GM19193 (cell line): ENCODE measurements around the gene CXorf38.

Source experiments
- POLR2A ChIP-seq: IDR thresholded peaks from 4 replicates; pipeline ENCODE4 v1.6.1; 2011; ENCODE audit not compliant: insufficient read depth, insufficient read length; ENCODE audit errors: extremely low read depth

CXorf38 gene

GRCh38 chrX:40647307-40648197 lies at the start of gene CXorf38:
TSS of gene CXorf38 (minus strand) at chrX:40647561. CDS start at chrX:40647520, 41 bp downstream.
- peak; percentile 80 for TF ChIP-seq POLR2A

GRCh38 chrX:40694802-40695201 lies 47.4 kb upstream of the CXorf38 start:
- no peak for TF ChIP-seq POLR2A

- no peak for TF ChIP-seq POLR2A
Measured at GRCh38 chrX:40688929-40689328, 41.6 kb upstream of the CXorf38 start.

- TF ChIP-seq POLR2A = no peak
Measured at GRCh38 chrX:40687169-40687568, 39.8 kb upstream of the CXorf38 start.

GRCh38 chrX:40685362-40685918 lies 38.1 kb upstream of the CXorf38 start:
- TF ChIP-seq POLR2A = no peak

- no peak for TF ChIP-seq POLR2A
Measured at GRCh38 chrX:40684092-40684491, 36.7 kb upstream of the CXorf38 start.

GRCh38 chrX:40683245-40683644 lies 35.9 kb upstream of the CXorf38 start:
- no peak for TF ChIP-seq POLR2A

GRCh38 chrX:40671126-40671525 lies 23.8 kb upstream of the CXorf38 start:
- TF ChIP-seq POLR2A = no peak

- TF ChIP-seq POLR2A = no peak
Measured at GRCh38 chrX:40663880-40664630, 16.7 kb upstream of the CXorf38 start.

GRCh38 chrX:40663078-40663740 lies 15.8 kb upstream of the CXorf38 start:
- no peak for TF ChIP-seq POLR2A

GRCh38 chrX:40661489-40661888 lies 14.1 kb upstream of the CXorf38 start:
- TF ChIP-seq POLR2A = no peak

GRCh38 chrX:40660381-40660780 lies 13.0 kb upstream of the CXorf38 start:
- TF ChIP-seq POLR2A = no peak

GRCh38 chrX:40653535-40653934 lies 6.2 kb upstream of the CXorf38 start:
- no peak for TF ChIP-seq POLR2A

GRCh38 chrX:40652664-40653063 lies 5.3 kb upstream of the CXorf38 start:
- TF ChIP-seq POLR2A = no peak
